GM12878 (cell line): ENCODE results near the gene NSMCE4A. TPM values are rescaled to one million over a fixed set of nuclear protein-coding genes. Genes with fewer than 3 reads are reported as not detected.

Experiments used
- ATAC-seq: fragments of 200-7000 bp; cut with Tn5 transposase; 3 replicates; pipeline ENCODE4 v1.9.1; 2020; ENCODE audit warnings: mild to moderate bottlenecking, moderate library complexity
- BruUV-seq: library from RNA; stranded (reverse); fragments of 400-500 nt; replicated peaks from 2 replicates; lab custom pipeline; 2021; lab: Mats Ljungman, UMichigan
- CTCF ChIA-PET: fragments of 300-600 bp; sonication (Branson Sonifier 250); formaldehyde crosslinking; extraction: SDS; loops from one replicate; lab custom pipeline; 2021; ENCODE audit warnings: inconsistent platforms; lab: Yijun Ruan, JAX
- POLR2A ChIA-PET: fragments of 350-600 bp; formaldehyde crosslinking; extraction: SDS; loops from one replicate; lab custom pipeline; 2021; ENCODE audit warnings: inconsistent platforms; lab: Charles Lee
- RAD21 ChIA-PET: fragments of 300-600 bp; sonication (Branson Sonifier 250); formaldehyde crosslinking; loops from one replicate; lab custom pipeline; 2023; ENCODE audit warnings: antibody characterized with exemption; ENCODE audit not compliant: unreplicated experiment; lab: Charles Lee
- SMC1A ChIA-PET: fragments of 300-600 bp; sonication (Branson Sonifier 250); formaldehyde crosslinking; loops from one replicate; lab custom pipeline; 2023; ENCODE audit not compliant: unreplicated experiment, uncharacterized antibody; lab: Charles Lee
- DNase-seq: peaks from one replicate; pipeline ENCODE4 v3.0.0-alpha.2; 2011; ENCODE audit warnings: low read depth, low spot score
- FAIRE-seq: peaks from 3 replicates; lab custom pipeline; 2011; peaks lifted over from hg19 to GRCh38; lab: Jason Lieb, UNC
- H2AFZ ChIP-seq: 2 replicates; pipeline ENCODE4 v1.6.0; 2011; ENCODE audit warnings: low read depth, low read length, control low read depth; ENCODE audit not compliant: control insufficient read depth
- H3K27ac ChIP-seq: 2 replicates; pipeline ENCODE4 v1.5.1; 2011; ENCODE audit warnings: control low read depth; ENCODE audit not compliant: control insufficient read depth, insufficient read depth
- H3K27me3 ChIP-seq, 2 experiments: replicated peaks in 1 of 2; 2 replicates each; pipeline versions ENCODE4 v1.6.0 to v1.6.1; 2011; ENCODE audit warnings: low read length in 1 of 2; ENCODE audit not compliant: control insufficient read depth in 2 of 2, insufficient read depth in 2 of 2
- H3K36me3 ChIP-seq, 2 experiments: 2 replicates each; pipeline ENCODE4 v1.5.1; 2011; ENCODE audit warnings: low read length in 1 of 2; ENCODE audit not compliant: control insufficient read depth in 2 of 2, insufficient read depth in 2 of 2
- H3K4me1 ChIP-seq: 2 replicates; pipeline ENCODE4 v1.6.1; 2011; ENCODE audit warnings: mild to moderate bottlenecking, low read length, moderate library complexity, mixed read lengths; ENCODE audit not compliant: control insufficient read depth, insufficient read depth
- H3K4me2 ChIP-seq: 2 replicates; pipeline ENCODE4 v1.6.0; 2011; ENCODE audit warnings: control low read depth; ENCODE audit not compliant: control insufficient read depth, insufficient read depth
- H3K4me3 ChIP-seq: fragments of 200-600 bp; sonication (generic); 2 replicates; pipeline ENCODE4 v1.5.1; 2016
- H3K79me2 ChIP-seq: 2 replicates; pipeline ENCODE4 v1.6.0; 2011; ENCODE audit warnings: low read length; ENCODE audit not compliant: control insufficient read depth, insufficient read depth
- H3K9ac ChIP-seq: 2 replicates; pipeline ENCODE4 v1.8.0; 2011; ENCODE audit warnings: low read length, control low read depth, mixed read lengths; ENCODE audit not compliant: control insufficient read depth, insufficient read depth
- H3K9me3 ChIP-seq: replicated peaks from 3 replicates; pipeline ENCODE4 v1.5.1; 2011; ENCODE audit warnings: mild to moderate bottlenecking, low read length; ENCODE audit not compliant: control insufficient read depth, insufficient read depth
- H4K20me1 ChIP-seq: 2 replicates; pipeline ENCODE4 v1.6.0; 2011; ENCODE audit not compliant: control insufficient read depth, insufficient read depth
- CEBPB ChIP-seq, 2 experiments: fragments of 150-350 bp in 1 of 2; IDR thresholded peaks; 2 replicates each; pipeline ENCODE4 v1.6.1; 2012 to 2014; ENCODE audit warnings: low read depth in 2 of 2, low read length in 2 of 2, borderline replicate concordance in 1 of 2, inconsistent platforms in 1 of 2
- CREM ChIP-seq: IDR thresholded peaks from 2 replicates; pipeline ENCODE4 v1.6.1; 2014; ENCODE audit warnings: antibody characterized with exemption, low read depth
- EP300 ChIP-seq, 2 experiments: fragments of 150-350 bp in 1 of 2; IDR thresholded peaks; 2 replicates each; pipeline ENCODE4 v1.6.1; 2011 to 2012; ENCODE audit warnings: low read depth in 2 of 2, low read length in 2 of 2, borderline replicate concordance in 1 of 2, improper control_type of control experiment in 1 of 2, inconsistent platforms in 1 of 2; ENCODE audit not compliant: control insufficient read depth in 1 of 2
- MEF2A ChIP-seq: IDR thresholded peaks from 2 replicates; pipeline ENCODE4 v1.6.1; 2011; ENCODE audit warnings: low read depth, mild to moderate bottlenecking, low read length, moderate library complexity; ENCODE audit not compliant: insufficient read depth
- POLR2AphosphoS5 ChIP-seq: IDR thresholded peaks from 2 replicates; pipeline ENCODE4 v1.6.1; 2011; ENCODE audit warnings: mild to moderate bottlenecking, low read length, inconsistent platforms
- REST ChIP-seq: IDR thresholded peaks from 2 replicates; pipeline ENCODE4 v1.6.1; 2012; ENCODE audit warnings: mild to moderate bottlenecking, low read depth, low read length
- SREBF2 ChIP-seq: IDR thresholded peaks from 2 replicates; pipeline ENCODE4 v1.6.1; 2012; ENCODE audit warnings: mild to moderate bottlenecking, low read length
- TCF3 ChIP-seq: IDR thresholded peaks from 2 replicates; pipeline ENCODE4 v1.6.1; 2012; ENCODE audit warnings: low read depth, mild to moderate bottlenecking, low read length, borderline replicate concordance; ENCODE audit not compliant: insufficient read depth
- WRNIP1 ChIP-seq: IDR thresholded peaks from 2 replicates; pipeline ENCODE4 v1.6.1; 2011; ENCODE audit warnings: low read depth, low read length, improper control_type of control experiment, borderline replicate concordance
- ZNF24 ChIP-seq: fragments of 450-650 bp; IDR thresholded peaks from 2 replicates; pipeline ENCODE4 v1.6.1; 2017; ENCODE audit warnings: antibody characterized with exemption, mild to moderate bottlenecking
- ZNF384 ChIP-seq: IDR thresholded peaks from 2 replicates; pipeline ENCODE4 v1.6.1; 2012; ENCODE audit warnings: low read depth, mild to moderate bottlenecking, low read length, improper control_type of control experiment, borderline replicate concordance
- ZNF687 ChIP-seq: fragments of 450-650 bp; IDR thresholded peaks from 2 replicates; pipeline ENCODE4 v1.6.1; 2017; ENCODE audit warnings: mild to moderate bottlenecking, moderate library complexity
- WGBS: methylation state at CpG from one replicate; pipeline ENCODE4 v1.1.6; 2016; ENCODE audit warnings: low lambda C conversion rate; ENCODE audit not compliant: insufficient replicate concordance, insufficient coverage; ENCODE audit errors: missing lambda C conversion rate; 5-methylcytosine and 5-hydroxymethylcytosine counted together
- in situ Hi-C: fragments of 300-500 bp; cut with MboI; formaldehyde crosslinking; loops from 9 replicates; pipeline ENCODE4 v1.14.3; 2018; ENCODE audit warnings: mixed read lengths
- intact Hi-C: fragments of 100-400 bp; cut with micrococcal nuclease; formaldehyde crosslinking; loops from one replicate; pipeline ENCODE4 v1.14.2; 2022; ENCODE audit not compliant: unreplicated experiment
- polyA plus RNA-seq, 11 experiments: library from polyadenylated mRNA; depleted of rRNA in 4 of 11; unstranded in 6 of 11; stranded (reverse) in 5 of 11; fragments of >200 nt; fragmentation: Nextera tagmentation in 4 of 11; fragmentation: Illumina TruSeq in 1 of 11; extraction: Ambion mirVana in 4 of 11; extraction: Trizol in 1 of 11; gene quantifications; 1 replicate in 1 of 11; 2 replicates in 10 of 11; pipeline versions ENCODE4 v1.2.1 to v1.2.3, GENCODE V29; 2011 to 2016; ENCODE audit warnings: inconsistent platforms in 2 of 11, missing spikeins in 2 of 11, low read depth in 1 of 11
- total RNA-seq, 4 experiments: library from RNA; depleted of rRNA in 3 of 4; stranded (reverse); fragments of >200 nt in 3 of 4; fragmentation: Illumina TruSeq in 1 of 4; extraction: Trizol in 1 of 4; gene quantifications; 2 replicates each; pipeline versions ENCODE4 v1.2.1 to v1.2.3, GENCODE V29; 2013 to 2021

NSMCE4A gene
- total and polyA plus RNA-seq, 10 of the 15 experiments (the other 5 are each of a cell fraction or from before 2014, with no cell fraction given) = 14.2 to 105 (median 76.1) TPM

DNA sequence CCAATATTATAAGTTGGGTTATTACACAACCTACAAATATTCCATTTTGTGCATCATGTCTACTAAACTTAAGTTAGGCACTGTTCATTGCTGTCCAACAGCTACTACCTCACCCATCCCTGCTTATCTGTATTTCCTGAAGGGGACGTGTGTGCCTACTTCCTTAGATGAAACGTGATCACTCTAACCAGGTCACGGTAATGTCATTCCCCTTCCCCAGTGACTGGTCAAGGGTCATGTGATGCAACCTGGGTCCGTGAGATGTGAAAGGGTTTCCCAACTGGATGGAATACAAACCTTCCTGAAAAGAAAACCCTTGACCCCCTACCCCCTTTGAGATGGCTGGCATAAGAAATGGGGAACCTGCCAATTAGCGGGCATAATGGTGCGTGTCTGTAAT lies 1.6 kb upstream of the NSMCE4A start:
- TF ChIP-seq ZNF384 (no peak), MEF2A (no peak), ZNF24 (no peak), TCF3 (no peak), CREM (no peak), REST (no peak), WRNIP1 (no peak), SREBF2 (no peak), POLR2AphosphoS5 (no peak), CEBPB (IDR thresholded peaks at IDR 0.05; ENCODE audit: borderline replicate concordance in 1 of 2, low read depth in 2 of 2, low read length in 2 of 2) (no peak), ZNF687 (no peak), EP300 (IDR thresholded peaks at IDR 0.05; ENCODE audit: borderline replicate concordance in 1 of 2, control insufficient read depth in 1 of 2, low read depth in 2 of 2, low read length in 2 of 2) (no peak)
- TF ChIP-seq, all 136 proteins: peak for 0
- in situ Hi-C loops (no loop called here), intact Hi-C loops (no loop called here)
- H3K27ac ChIP-seq = no peak overlapping the region
- peaks cover 21% of the 10 kb centered on the region for H3K79me2 ChIP-seq
- no peaks in the 10 kb centered on the region for H3K4me1 ChIP-seq
- H3K27me3 ChIP-seq = no peaks in the 10 kb centered on the region
- H3K4me2 ChIP-seq = no peak overlapping the region
- BruUV-seq = no TSS peak
- CTCF ChIA-PET = no interaction called here
- peaks cover 5% of the 10 kb centered on the region; the same call in 2 of the 3 replicates for H3K9me3 ChIP-seq
- H2AFZ ChIP-seq = no peak overlapping the region
- POLR2A ChIA-PET = no interaction called here
- no peak for ATAC-seq
- no peaks in the 10 kb centered on the region for H4K20me1 ChIP-seq
- H3K9ac ChIP-seq = no peak overlapping the region
- peaks cover 0 to 3% of the 10 kb centered on the region in 2 experiments; a peak in 2 of 4 replicates for H3K36me3 ChIP-seq
- DNase-seq = no peak
- RAD21 ChIA-PET = no interaction called here
- no peak for FAIRE-seq
- SMC1A ChIA-PET = no interaction called here
- H3K4me3 ChIP-seq = no peak overlapping the region
- 98% methylated on average over 6 of the region's 6 CpGs for WGBS
